Stimulated activated CD4-positive, alpha-beta T cell treated with anti-CD3 and anti-CD28 coated beads, Interleukin-1b, Interleukin-23, amount 100 ng/mL, for 48 hours (primary cell): ENCODE results near the gene PLA2G4C.

Experiments
- DNase-seq: peaks from one replicate; pipeline ENCODE4 v3.0.0-alpha.2; 2020

The PLA2G4C gene

GRCh38 chr19:48110350-48110966, at the start of gene PLA2G4C:
Gene PLA2G4C (minus strand): TSS chr19:48110817. CDS start chr19:48106529, 4,288 bp downstream.
- peak; percentile 84 for DNase-seq

GRCh38 chr19:48158210-48158790, 47.7 kb upstream of the PLA2G4C start:
- no peak for DNase-seq

GRCh38 chr19:48154003-48154402, 43.4 kb upstream of the PLA2G4C start:
- no peak for DNase-seq

- DNase-seq: peak; percentile 57
Observed at GRCh38 chr19:48152551-48152950, 41.9 kb upstream of the PLA2G4C start.

GRCh38 chr19:48149430-48149829, 38.8 kb upstream of the PLA2G4C start:
- DNase-seq: no peak

GRCh38 chr19:48148576-48148975, 38.0 kb upstream of the PLA2G4C start:
- no peak for DNase-seq

- no peak for DNase-seq
Observed at GRCh38 chr19:48147597-48148175, 37.1 kb upstream of the PLA2G4C start.

GRCh38 chr19:48139053-48139452, 28.4 kb upstream of the PLA2G4C start:
- DNase-seq: no peak

GRCh38 chr19:48137411-48137810, 26.8 kb upstream of the PLA2G4C start:
- no peak for DNase-seq

- DNase-seq: no peak
Observed at GRCh38 chr19:48136547-48136946, 25.9 kb upstream of the PLA2G4C start.

GRCh38 chr19:48135411-48135810, 24.8 kb upstream of the PLA2G4C start:
- DNase-seq: peak; percentile 19

GRCh38 chr19:48133094-48133493, 22.5 kb upstream of the PLA2G4C start:
- DNase-seq: no peak

- DNase-seq: no peak
Observed at GRCh38 chr19:48127561-48127960, 16.9 kb upstream of the PLA2G4C start.

- peak; percentile 68 for DNase-seq
Observed at GRCh38 chr19:48123907-48124651, 13.5 kb upstream of the PLA2G4C start.

- no peak for DNase-seq
Observed at GRCh38 chr19:48122421-48122820, 11.8 kb upstream of the PLA2G4C start.

- no peak for DNase-seq
Observed at GRCh38 chr19:48121909-48122371, 11.3 kb upstream of the PLA2G4C start.

- DNase-seq: no peak
Observed at GRCh38 chr19:48121066-48121465, 10.4 kb upstream of the PLA2G4C start.

GRCh38 chr19:48120505-48120904, 9.9 kb upstream of the PLA2G4C start:
- no peak for DNase-seq

- no peak for DNase-seq
Observed at GRCh38 chr19:48118131-48118517, 7.5 kb upstream of the PLA2G4C start.

GRCh38 chr19:48117515-48118130, 7.0 kb upstream of the PLA2G4C start:
- no peak for DNase-seq

GRCh38 chr19:48113190-48113917, 2.7 kb upstream of the PLA2G4C start:
- DNase-seq: no peak

- no peak for DNase-seq
Observed at GRCh38 chr19:48111280-48111679, 663 bp upstream of the PLA2G4C start.
